MM.1S (cell line): ENCODE data around the gene NT5M.

Source experiments
- CTCF ChIP-seq: fragments of 300-600 bp; sonication (generic); IDR thresholded peaks from 2 replicates; pipeline ENCODE4 v1.5.1; 2016; ENCODE audit warnings: antibody characterized with exemption, low read length, mixed read lengths
- EZH2phosphoT487 ChIP-seq: fragments of 300-600 bp; sonication (generic); IDR thresholded peaks from 2 replicates; pipeline ENCODE4 v1.6.1; 2018; ENCODE audit warnings: antibody characterized with exemption, low read length

GRCh38 chr17:17345294-17345597 is 42.1 kb downstream of the NT5M start:
- TF ChIP-seq CTCF: no peak
- TF ChIP-seq EZH2phosphoT487: no peak
